Stimulated activated naive CD8-positive, alpha-beta T cell treated with anti-CD3 and anti-CD28 coated beads, Interleukin-15, Interleukin-2, amounts not matched to agents 100 ng/mL and 50 ng/mL, for 24 hours (primary cell): ENCODE measurements around the gene KIAA0753.

ENCODE experiments used
- H3K27ac Mint-ChIP-seq: one replicate; pipeline ENCODE4 v1.8.0; 2021; ENCODE audit warnings: mild to moderate bottlenecking, mixed read lengths
- H3K27me3 Mint-ChIP-seq: one replicate; pipeline ENCODE4 v1.8.0; 2021; ENCODE audit warnings: mixed read lengths
- H3K36me3 Mint-ChIP-seq: one replicate; pipeline ENCODE4 v1.8.0; 2021; ENCODE audit warnings: low read depth, mixed read lengths
- H3K4me1 Mint-ChIP-seq: one replicate; pipeline ENCODE4 v1.8.0; 2021; ENCODE audit warnings: low read depth, mixed read lengths
- H3K4me3 Mint-ChIP-seq: one replicate; pipeline ENCODE4 v1.8.0; 2021; ENCODE audit warnings: mild to moderate bottlenecking, mixed read lengths
- H3K9me3 Mint-ChIP-seq: one replicate; pipeline ENCODE4 v1.8.0; 2021; ENCODE audit warnings: mixed read lengths

Gene KIAA0753

DNA sequence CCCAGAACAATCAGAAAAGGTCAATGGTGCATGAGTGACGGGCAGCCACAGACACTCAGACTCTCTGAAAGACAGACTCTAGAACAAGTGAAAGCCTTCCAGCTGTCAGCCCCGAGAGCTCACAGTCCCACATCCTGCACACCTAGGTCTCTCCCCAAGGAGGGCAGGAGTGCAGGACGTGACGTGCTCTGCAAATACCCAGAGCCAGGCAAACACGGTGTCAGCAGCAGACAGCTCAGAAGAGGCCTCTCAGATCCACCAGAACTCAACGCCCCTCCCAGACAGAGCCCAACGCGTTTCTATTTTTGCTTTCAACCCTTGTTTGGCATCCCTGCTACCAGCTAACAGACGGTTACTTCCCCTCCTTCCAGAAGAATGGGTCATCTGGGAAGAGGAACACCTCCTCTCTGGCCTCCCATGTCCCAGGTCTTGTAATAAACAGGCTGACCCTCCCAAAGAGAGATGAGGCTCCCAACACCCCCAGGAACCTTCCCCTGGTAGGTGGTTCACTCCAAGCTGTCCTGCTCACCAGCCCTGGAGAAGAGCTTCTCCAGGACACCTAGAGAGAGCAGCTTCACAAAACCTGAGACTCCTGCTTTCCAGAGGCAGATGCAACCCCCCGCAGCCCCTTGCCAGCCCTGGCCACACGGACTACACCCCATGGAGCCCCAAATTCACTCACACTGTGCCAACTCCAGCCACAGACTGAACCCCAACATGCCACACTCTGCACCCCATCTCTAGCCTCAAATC lies 91.8 kb downstream of the KIAA0753 start:
- Mint-ChIP-seq H3K27ac (no peak overlapping the region), H3K36me3 (no peaks in the 10 kb centered on the region), H3K4me1 (peaks cover 9% of the 10 kb centered on the region), H3K27me3 (peaks cover 3% of the 10 kb centered on the region), H3K9me3 (no peaks in the 10 kb centered on the region), H3K4me3 (no peak overlapping the region)

- no peaks in the 10 kb centered on the region for H3K9me3 Mint-ChIP-seq
- H3K4me3 Mint-ChIP-seq = no peak overlapping the region
- no peaks in the 10 kb centered on the region for H3K36me3 Mint-ChIP-seq
- H3K4me1 Mint-ChIP-seq = peaks cover 9% of the 10 kb centered on the region
- H3K27ac Mint-ChIP-seq = no peak overlapping the region
- H3K27me3 Mint-ChIP-seq = no peaks in the 10 kb centered on the region
Observed at GRCh38 chr17:6548034-6548433, 92.5 kb downstream of the KIAA0753 start.

DNA sequence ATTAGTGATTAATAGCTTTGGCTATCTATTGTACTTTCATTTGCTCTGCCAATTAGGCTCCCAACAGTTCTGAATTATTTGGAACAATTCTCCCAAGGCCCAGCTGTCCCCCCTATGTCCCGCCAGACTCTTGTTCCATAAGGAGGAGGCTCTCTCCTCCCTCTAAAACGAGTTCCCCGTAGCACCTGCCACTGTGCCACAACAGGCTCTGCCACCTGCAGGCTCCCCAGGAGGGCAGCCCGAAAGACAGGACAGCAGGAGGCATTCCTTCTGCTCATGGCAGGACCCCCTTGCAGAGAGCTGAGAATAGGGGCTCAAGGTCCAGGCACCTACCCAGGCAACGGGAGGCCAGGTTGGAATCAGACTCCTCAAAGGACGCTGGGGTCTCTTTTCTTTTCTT lies 93.2 kb downstream of the KIAA0753 start:
- no peaks in the 10 kb centered on the region for H3K27me3 Mint-ChIP-seq
- H3K27ac Mint-ChIP-seq = no peak overlapping the region
- no peak overlapping the region for H3K4me3 Mint-ChIP-seq
- peaks cover 9% of the 10 kb centered on the region for H3K4me1 Mint-ChIP-seq
- H3K9me3 Mint-ChIP-seq = no peaks in the 10 kb centered on the region
- H3K36me3 Mint-ChIP-seq = no peaks in the 10 kb centered on the region

DNA sequence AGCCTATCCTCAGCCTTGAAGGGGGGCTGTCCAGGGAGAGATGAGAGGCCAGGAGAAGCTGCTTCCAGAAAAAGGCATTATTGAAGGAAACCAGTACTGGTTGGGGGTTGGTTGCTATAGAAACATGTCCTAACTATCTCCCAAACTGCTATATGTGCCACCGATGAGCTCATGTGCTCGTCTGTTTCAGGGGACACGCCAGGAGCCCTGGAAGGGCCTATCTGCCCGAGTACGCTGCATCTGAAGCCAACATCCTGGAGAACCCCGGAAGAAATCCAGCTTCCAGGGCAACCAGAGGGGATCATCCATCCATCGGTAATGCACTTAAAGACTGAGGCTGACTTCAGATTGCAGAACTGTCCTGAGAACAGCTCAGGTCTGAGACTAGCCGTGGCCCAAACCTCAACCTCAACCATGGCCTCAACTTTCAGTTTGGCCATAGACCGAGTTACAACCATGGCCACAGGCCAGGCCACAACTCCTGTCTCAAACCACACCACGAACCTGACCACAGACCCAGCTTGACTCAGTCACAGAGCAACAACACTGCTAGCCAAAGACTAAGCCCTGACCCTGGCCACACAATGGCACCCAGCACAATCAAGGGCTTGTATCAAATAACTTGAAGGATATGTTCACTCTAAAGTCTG lies 94.3 kb downstream of the KIAA0753 start:
- Mint-ChIP-seq H3K9me3 (no peaks in the 10 kb centered on the region), H3K27ac (no peak overlapping the region), H3K36me3 (no peaks in the 10 kb centered on the region), H3K4me3 (no peak overlapping the region), H3K4me1 (peaks cover 9% of the 10 kb centered on the region), H3K27me3 (no peaks in the 10 kb centered on the region)

DNA sequence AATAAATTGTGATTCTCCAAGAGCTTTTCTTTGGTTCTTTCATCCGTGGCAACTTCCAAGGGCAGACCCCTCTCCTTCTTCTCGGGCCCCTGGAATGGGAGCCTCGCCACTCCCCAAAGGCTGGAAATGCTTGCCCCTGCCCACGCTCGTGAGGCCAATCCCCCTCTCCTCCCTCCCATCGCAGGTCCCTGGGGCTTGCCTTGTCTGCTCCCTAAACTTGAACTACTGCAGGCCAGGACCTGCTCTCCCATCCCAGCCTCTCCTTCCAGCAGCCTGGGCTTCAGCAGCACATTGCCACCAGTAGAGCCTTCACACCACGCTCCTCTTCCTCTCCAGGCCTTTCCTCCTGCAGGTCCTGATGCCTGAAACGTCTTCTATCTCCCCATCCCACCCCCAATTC lies 95.2 kb downstream of the KIAA0753 start:
- no peaks in the 10 kb centered on the region for H3K9me3 Mint-ChIP-seq
- peaks cover 9% of the 10 kb centered on the region for H3K4me1 Mint-ChIP-seq
- no peaks in the 10 kb centered on the region for H3K27me3 Mint-ChIP-seq
- no peaks in the 10 kb centered on the region for H3K36me3 Mint-ChIP-seq
- no peak overlapping the region for H3K27ac Mint-ChIP-seq
- no peak overlapping the region for H3K4me3 Mint-ChIP-seq

DNA sequence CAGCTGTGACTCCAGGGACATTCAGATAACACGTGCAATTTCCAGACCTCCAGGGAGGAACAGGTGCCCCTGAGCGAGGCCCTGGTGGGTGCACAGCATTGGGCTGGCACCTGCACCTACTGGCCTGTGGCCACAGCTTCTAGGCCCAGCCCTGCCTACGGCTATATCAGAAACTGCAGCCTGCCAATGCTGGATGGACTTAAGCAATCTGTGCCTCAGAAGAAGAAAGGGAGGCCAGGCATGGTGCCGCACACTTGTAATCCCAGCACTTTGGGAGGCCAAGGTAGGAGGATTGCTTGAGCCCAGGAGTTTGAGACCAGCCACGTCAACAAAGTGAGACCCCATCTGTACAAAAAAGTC lies 96.5 kb downstream of the KIAA0753 start:
- no peaks in the 10 kb centered on the region for H3K36me3 Mint-ChIP-seq
- H3K4me3 Mint-ChIP-seq = no peak overlapping the region
- no peaks in the 10 kb centered on the region for H3K9me3 Mint-ChIP-seq
- H3K4me1 Mint-ChIP-seq = peaks cover 9% of the 10 kb centered on the region
- H3K27me3 Mint-ChIP-seq = no peaks in the 10 kb centered on the region
- no peak overlapping the region for H3K27ac Mint-ChIP-seq

- Mint-ChIP-seq H3K4me3 (no peak overlapping the region), H3K36me3 (no peaks in the 10 kb centered on the region), H3K27ac (no peak overlapping the region), H3K4me1 (peaks cover 3% of the 10 kb centered on the region), H3K27me3 (no peaks in the 10 kb centered on the region), H3K9me3 (no peaks in the 10 kb centered on the region)
Observed at GRCh38 chr17:6543079-6544010, 97.2 kb downstream of the KIAA0753 start.

- Mint-ChIP-seq H3K9me3 (no peaks in the 10 kb centered on the region), H3K27ac (no peak overlapping the region), H3K4me1 (no peaks in the 10 kb centered on the region), H3K36me3 (no peaks in the 10 kb centered on the region), H3K27me3 (no peaks in the 10 kb centered on the region), H3K4me3 (no peak overlapping the region)
Observed at GRCh38 chr17:6542577-6542976, 97.9 kb downstream of the KIAA0753 start.

GRCh38 chr17:6541886-6542285 lies 98.6 kb downstream of the KIAA0753 start:
- H3K4me3 Mint-ChIP-seq = no peak overlapping the region
- no peak overlapping the region for H3K27ac Mint-ChIP-seq
- H3K4me1 Mint-ChIP-seq = no peaks in the 10 kb centered on the region
- H3K9me3 Mint-ChIP-seq = no peaks in the 10 kb centered on the region
- H3K36me3 Mint-ChIP-seq = no peaks in the 10 kb centered on the region
- H3K27me3 Mint-ChIP-seq = no peaks in the 10 kb centered on the region

GRCh38 chr17:6539871-6540270 lies 100.6 kb downstream of the KIAA0753 start:
- H3K4me3 Mint-ChIP-seq = no peak overlapping the region
- H3K27me3 Mint-ChIP-seq = no peaks in the 10 kb centered on the region
- H3K9me3 Mint-ChIP-seq = no peaks in the 10 kb centered on the region
- H3K36me3 Mint-ChIP-seq = no peaks in the 10 kb centered on the region
- no peaks in the 10 kb centered on the region for H3K4me1 Mint-ChIP-seq
- H3K27ac Mint-ChIP-seq = no peak overlapping the region

DNA sequence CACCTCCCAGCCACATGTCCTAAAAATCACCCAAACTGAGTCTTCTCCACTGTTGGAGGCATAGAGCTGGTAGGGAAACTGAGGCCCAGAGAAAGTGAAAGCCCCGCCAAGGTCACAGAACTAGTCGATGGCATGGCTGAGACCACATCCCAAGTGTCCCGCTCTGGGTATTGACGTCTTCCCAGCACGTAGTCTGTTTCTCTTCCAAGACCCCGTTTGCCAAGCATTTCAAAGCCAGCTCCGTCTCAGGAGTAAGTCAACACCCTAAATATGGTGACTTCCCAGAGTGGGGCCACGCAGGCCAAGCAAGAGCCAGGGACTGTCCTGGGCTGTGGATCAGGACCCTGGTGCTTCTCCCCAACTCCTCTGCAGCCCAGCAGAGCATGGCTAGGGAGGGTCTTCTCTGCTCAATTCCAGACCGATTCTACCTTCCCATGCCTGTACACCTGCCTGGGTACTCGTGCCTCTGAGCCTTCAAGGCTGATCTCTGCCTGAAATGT lies 103.9 kb downstream of the KIAA0753 start:
- no peak overlapping the region for H3K27ac Mint-ChIP-seq
- H3K9me3 Mint-ChIP-seq = no peaks in the 10 kb centered on the region
- H3K27me3 Mint-ChIP-seq = no peaks in the 10 kb centered on the region
- no peaks in the 10 kb centered on the region for H3K36me3 Mint-ChIP-seq
- no peaks in the 10 kb centered on the region for H3K4me1 Mint-ChIP-seq
- no peak overlapping the region for H3K4me3 Mint-ChIP-seq

DNA sequence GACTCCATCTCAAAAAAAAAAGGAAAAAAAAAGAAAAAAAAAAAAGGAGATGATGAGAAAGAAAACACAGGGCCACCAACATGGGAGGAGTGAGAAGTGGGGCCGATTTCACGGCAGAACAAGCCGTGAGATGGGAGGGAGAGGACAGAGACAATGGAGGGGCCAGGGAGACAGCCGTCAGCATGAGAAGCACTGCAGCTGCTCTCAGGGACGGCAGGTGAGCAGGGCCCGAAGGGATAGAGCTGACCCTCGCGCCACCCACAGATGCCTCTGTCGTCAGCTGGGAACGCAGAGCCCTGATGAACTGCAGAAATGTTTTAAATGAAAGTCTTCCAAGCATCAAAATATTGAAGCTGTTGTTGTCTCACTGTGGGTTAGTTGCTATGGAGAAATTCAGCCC lies 104.5 kb downstream of the KIAA0753 start:
- Mint-ChIP-seq H3K4me1 (no peaks in the 10 kb centered on the region), H3K4me3 (no peak overlapping the region), H3K27ac (no peak overlapping the region), H3K27me3 (no peaks in the 10 kb centered on the region), H3K9me3 (no peaks in the 10 kb centered on the region), H3K36me3 (no peaks in the 10 kb centered on the region)

DNA sequence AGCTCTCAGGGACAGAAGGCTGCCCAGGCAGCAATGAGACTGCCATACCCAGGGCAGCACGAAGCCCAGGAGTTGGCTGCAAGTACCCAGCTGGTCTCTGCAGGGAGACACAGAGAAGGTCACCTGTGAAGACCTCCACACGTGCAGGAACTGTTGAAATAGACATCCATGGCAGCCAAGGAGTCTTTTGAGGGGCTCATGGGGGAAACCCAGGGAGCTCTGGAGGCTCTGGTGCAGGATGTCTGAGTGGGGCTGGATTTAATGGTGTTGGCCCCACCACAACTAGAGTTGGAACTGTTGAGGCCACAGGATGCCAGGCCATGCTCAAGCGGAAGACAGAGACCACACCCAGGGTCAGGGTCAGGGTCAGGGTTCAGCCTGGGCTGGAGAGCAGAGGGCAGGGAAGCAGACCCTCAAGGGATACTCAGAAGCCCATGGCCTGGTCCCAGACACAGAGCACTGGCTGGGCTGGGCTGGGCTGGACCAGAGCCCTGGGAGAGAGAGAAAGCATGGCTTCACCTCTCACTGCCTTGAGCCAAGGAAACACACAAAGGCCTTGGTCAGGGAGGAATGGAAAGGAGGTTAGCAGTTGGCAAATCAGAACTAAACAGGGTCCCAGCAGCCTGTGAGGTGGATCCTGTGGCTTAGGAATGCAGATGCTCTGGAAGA lies 105.5 kb downstream of the KIAA0753 start:
- H3K4me1 Mint-ChIP-seq = no peaks in the 10 kb centered on the region
- H3K27me3 Mint-ChIP-seq = no peaks in the 10 kb centered on the region
- H3K36me3 Mint-ChIP-seq = no peaks in the 10 kb centered on the region
- no peak overlapping the region for H3K27ac Mint-ChIP-seq
- H3K4me3 Mint-ChIP-seq = no peak overlapping the region
- H3K9me3 Mint-ChIP-seq = no peaks in the 10 kb centered on the region

- Mint-ChIP-seq H3K27me3 (no peaks in the 10 kb centered on the region), H3K27ac (no peak overlapping the region), H3K36me3 (no peaks in the 10 kb centered on the region), H3K4me3 (no peak overlapping the region), H3K9me3 (no peaks in the 10 kb centered on the region), H3K4me1 (no peaks in the 10 kb centered on the region)
Observed at GRCh38 chr17:6532441-6532885, 108.0 kb downstream of the KIAA0753 start.
